ENCODE results near the gene TBL1XR1.
"Not testable (repeated sequence)": the region's sequence is repeated elsewhere in the genome, so short reads cannot be mapped to it uniquely, and the experiment has no call there.

The TBL1XR1 gene

DNA sequence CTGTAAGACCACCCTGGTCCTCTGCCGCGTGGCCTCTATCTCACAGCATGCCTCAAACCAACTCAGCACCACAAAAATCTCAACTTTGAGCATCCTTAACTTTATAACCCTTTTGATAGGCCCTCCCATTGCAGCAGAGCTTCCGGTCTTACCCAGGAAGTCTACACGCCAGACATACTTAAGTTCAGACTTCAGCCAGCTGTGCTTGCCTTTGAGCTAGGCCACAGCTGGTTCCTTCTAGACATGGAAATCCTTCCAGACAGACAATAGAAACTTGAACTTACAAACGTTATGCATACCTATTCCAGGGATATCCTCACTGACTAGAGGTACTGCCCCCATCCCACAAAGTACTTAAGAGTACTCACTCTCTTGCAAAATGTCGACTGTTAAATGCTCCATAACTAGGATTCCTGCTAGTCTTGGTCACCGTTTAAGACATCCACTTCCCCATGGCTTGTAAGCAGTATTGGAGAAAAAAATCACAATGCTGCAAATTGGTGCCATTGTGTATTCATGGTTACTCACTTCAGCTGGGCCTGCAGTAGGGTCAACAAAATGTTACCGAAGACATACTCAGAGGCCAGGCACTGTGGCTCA lies 183.5 kb downstream of the TBL1XR1 start:
- no peak for DNase-seq (ENCODE audit: low spot score)

DNA sequence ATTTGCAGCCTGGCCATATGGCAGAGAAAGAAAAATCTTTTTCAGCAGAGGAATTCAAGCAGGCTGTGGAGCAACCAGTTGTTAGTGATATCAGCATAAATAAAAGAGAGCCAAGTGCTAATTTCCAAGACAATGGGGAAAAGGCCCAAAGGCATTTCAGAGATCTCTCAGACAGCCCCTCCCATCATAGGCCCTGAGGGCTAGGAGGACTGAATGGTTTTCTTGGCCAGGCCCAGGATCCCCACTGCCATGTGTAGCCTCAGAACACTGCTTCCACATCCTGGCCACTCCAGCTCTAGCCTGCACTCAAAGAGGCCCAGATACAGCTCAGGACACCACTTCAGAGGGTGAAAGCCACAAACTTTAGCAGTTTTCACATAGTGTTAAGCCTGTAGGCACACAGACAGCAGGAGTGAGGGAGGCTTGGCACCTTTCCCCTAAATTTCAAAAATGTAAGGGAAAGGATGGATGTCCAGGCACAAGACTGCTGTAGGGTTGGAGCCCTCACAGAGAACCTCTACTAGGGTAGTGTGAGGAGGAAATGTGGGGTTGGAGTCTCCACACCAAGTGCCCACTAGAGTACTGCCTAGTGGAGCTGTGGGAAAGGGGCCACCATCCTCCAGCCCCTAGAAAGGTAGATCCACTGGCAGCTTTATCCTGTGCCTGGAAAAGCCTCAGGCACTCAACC lies 191.4 kb downstream of the TBL1XR1 start:
- no peak for DNase-seq (ENCODE audit: low spot score)

DNA sequence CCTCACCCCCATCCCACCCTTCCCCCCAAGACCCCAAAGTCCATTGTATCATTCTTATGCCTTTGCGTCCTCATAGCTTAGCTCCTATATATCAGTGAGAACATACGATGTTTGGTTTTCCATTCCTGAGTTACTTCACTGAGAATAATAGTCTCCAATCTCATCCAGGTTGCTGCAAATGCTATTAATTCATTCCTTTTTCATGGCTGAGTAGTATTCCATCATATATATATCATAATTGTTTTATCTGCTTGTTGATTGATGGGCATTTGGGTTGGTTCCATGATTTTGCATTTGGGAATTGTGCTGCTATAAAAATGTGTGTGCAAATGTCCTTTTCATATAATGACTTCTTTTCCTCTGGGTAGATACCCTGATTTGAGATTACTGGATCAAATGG lies 197.1 kb downstream of the TBL1XR1 start:
- DNase-seq (ENCODE audit: low spot score), result not testable (repeated sequence)

DNA sequence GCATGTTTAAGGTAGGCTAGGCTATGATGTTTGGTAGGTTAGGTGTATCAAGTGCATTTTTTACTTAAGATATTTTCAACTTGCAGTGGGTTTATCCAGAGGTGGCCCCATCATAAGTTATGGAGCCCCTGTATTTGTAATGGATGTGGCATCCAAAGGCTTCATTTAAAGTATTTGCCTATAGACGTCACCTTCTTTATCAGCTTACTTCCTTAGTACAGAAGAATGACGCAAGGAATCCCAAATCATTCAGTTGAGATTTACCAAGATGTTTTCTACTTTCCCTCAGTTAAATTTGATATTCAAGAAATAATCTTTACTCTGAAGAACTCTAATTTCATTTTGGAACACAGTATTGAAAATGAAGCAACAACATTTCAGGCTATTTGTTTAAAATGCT lies 201.3 kb downstream of the TBL1XR1 start:
- no peak for DNase-seq (ENCODE audit: low spot score)

DNA sequence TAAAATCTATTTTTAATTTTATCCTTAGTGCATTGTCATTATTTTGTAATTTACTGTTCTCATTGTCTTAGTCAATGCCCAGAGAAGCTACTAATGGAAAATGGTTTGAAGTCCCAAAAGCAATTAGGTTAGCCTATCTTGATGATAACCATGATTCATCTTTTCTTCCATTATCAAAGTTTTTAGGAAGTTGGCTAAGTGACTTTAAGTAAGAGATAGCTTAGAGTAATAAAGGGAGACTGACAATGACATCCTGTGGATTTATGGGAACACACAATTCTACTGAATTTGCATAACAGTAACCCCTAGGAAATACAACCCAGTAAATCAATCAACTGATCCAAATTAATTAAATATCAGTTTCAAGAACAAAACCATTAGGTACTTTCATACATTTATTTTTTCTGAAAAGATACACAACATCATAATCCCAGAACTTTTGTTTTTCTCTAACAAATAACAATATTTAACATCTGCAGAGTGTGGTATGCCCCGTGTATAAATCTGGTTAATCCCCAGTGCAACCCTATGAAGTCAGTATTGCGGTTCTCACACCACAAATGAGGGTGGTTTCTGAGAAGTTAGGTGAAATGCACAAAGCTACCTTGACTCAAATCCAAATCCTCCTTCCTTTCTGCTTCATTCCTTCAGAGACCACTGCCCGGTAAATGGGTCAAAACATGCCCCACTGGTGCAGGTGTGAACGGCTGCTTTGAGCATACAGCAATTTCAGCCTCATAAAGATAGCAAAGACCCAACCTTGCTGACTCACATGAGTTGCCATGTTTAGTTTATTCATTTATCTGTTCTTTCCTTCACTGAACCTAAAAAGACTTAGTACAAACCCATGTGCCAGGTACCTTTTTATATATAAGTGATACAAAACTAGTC lies 202.1 kb downstream of the TBL1XR1 start:
- no peak for DNase-seq (ENCODE audit: low spot score)

DNA sequence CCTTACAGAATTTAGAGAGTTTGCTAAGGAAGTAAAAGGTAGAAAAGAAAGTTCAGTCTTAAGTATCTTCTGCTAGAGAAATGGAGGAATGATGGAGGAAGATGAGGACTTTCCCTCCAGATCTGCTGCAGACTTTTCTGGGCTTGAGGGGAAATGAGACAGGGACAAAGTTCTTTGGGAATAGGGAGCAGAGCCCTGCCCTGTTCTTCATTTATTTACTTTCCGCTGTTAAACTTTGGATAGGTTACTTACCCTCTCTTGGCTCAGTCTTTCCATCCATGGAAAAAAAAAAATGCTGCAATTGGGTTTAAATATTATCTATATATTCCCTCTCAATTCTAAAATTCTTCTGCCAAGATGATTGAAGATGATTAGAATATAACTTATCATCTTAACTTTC lies 202.9 kb downstream of the TBL1XR1 start:
- DNase-seq (ENCODE audit: low spot score), result no peak

DNA sequence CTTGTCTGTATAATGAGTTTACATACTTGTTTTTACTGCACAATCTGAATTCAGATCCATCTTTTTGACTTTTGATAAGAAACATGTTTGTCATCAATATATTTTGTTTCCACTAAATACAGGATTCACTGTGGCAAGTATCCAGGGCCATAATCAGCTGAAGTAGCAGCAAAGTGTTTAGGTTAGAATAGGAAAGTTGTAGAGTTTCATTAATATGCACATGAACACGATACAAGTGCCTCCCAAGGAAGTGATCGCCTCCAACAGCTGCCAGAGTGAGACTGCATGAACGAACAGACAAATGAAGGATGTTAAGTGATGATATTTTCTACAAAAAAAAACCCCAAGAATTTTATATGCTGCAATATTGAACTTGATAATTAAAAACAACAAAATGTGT lies 204.3 kb downstream of the TBL1XR1 start:
- DNase-seq (ENCODE audit: low spot score), result no peak

DNA sequence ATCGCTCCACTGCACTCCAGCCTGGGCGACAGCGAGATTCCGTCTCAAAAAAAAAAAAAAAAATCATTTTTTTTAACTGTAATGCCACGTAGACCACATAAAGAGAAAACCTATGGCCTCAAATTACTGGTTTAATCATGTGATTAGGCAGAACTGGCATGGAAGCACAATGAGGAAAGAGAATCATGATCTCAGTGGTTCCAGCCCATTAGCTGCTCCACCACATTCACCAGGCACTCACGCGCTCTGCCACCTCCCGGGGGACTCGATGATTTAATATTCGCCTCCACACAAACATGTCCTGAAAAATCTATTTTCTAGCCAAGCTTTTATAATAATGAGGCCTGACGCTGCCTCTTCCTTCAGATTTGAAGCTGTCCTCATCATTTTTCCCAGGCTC lies 204.7 kb downstream of the TBL1XR1 start:
- no peak for DNase-seq (ENCODE audit: low spot score)

DNA sequence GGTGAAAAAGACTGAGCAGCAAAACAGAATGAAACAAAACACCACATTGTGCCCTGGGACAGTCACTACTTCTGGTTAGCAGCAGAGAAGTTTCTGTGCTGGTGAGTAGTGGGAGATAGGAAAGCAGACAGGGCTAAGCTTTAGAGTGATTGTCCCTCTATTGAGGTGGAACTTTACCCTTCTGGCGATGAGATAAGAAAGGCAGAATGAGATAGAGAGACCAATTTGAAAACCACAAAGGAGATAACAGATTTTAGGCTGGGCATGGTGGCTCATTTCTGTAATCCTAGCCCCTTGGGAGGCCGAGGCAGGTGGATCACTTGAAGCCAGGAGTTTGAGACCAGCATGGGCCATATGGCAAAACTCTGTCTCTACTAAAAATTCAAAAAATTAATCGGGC lies 208.5 kb downstream of the TBL1XR1 start:
- DNase-seq (ENCODE audit: low spot score), result no peak

DNA sequence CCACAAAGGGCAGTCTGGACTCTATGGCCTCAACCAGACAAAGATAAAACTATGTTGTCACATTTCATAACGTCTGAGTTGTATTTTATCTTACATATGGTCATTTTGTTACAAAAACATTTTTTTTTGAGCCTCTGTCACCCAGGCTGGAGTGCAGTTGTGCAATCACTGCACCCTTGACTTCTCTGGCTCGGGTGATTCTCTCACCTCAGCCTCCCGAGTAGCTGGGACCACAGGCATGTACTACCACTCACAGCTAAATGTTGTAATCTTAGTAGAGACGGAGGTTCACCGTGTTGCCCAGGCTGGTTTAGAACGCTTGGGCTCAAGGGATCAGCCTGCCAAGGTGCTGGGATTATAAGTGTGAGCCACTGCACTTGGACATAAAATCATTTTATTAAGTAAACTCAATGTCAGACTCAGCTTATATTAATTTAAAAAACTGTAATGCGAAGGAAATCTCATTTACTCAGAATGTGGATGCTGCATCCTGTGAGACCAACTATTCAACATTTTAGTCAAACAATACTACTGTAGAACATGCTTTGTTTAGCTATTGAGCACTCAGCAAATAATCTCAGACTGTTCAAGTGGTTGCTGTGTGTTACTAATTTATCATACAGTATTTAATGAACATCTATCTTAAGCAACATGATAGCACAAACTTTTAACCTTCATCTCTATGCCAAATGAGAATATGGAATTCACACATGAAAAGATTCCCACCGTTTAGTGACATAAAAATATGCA lies 209.2 kb downstream of the TBL1XR1 start:
- DNase-seq (ENCODE audit: low spot score), result no peak

DNA sequence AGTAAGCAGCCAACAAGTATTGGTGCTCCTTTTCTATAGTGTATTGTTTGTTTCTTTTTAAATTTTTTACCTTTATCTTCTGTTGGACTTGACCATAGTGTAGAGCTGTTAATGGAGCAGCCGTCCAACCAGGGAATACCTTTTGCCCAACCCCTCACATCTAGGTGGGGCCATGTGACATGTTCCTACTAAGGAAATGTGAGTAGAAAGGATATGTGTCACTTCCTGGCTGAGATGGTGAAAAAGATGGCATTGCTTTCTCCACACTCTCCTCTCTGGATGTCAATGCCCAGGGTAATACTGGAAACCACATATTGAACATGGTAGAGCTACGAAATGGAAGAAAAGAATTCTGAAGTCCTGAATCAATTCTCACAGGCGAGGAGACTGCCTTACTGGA lies 218.8 kb downstream of the TBL1XR1 start:
- DNase-seq (ENCODE audit: low spot score), result no peak

DNA sequence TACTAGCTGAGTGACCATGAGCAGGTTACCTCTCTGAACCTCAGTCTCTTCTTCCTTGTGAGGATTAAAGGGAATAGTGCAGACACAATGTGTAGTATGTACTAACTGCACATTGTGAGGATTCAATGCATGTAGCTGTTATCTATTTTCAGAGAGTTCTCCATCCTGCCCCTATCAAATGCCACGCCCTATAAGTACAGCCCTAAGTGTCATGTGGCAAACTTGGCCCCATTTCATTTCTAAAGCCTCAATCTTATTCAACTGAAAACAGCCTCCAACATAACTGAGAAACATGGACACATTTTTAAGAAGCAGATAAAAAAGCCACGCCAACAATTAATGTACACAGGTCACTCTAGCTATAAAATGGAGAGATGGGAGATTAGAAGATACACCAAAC lies 220.0 kb downstream of the TBL1XR1 start:
- no peak for DNase-seq (ENCODE audit: low spot score)

DNA sequence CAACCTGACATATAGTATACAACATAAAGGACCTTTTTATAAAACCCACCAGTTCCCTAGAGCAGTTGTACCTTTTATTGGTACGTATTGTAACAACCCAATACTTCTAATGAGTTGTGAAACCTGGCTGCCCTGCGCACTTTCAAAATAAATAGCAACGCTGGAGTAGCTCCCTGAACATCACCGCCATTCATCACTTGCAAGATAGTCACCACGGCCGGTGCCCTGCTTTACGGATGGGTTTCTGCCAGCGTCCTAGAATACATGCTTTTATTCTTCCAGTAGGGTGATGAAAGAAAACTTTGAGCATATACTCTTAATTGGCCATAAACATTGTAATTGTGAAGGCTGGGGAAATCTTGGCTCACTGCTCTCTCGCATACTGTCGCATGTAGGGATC lies 220.7 kb downstream of the TBL1XR1 start:
- DNase-seq (ENCODE audit: low spot score), result no peak

DNA sequence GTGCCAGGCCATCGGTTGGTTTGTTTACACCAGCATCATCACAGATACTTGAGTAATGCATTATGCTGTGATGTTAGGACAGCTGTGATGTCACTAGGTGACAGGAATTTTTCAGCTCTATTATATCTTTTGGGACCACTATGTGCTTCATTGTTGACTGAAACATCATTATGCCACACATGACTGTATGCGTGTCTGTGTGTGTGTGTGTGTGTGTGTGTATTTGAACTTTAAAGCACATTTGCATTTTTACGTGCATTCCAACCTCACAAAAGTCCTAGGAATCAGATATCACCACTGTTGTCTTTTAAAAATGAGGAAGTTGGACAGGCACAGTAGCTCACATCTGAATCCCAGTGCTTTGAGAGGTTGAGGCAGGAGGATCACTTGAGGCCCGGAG lies 223.0 kb downstream of the TBL1XR1 start:
- DNase-seq (ENCODE audit: low spot score), result no peak

DNA sequence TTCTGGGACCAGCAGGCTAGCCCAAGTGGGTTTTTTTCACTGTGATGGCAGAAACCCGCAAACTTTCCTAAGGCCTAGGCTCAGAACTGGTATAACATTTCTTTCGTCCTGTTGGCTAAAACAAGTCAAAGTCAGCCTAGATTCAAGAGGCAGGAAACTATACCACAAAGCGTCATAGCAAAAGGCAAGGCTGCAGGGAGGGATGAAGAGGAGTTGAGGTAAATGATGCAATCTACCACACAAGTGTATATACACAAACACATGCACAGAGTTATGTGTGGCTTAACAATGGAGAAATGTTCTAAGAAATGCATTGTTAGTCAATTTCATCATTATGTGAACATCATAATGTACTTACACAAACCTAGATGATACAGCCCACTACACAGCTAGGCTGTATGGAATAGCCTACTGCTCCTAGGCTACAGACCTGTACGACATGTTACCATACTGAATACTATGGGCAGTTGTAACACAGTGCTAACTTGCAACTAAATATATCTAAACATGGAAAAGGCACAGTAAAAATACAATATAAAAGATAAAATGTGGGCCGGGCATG lies 225.6 kb downstream of the TBL1XR1 start:
- no peak for DNase-seq (ENCODE audit: low spot score)

DNA sequence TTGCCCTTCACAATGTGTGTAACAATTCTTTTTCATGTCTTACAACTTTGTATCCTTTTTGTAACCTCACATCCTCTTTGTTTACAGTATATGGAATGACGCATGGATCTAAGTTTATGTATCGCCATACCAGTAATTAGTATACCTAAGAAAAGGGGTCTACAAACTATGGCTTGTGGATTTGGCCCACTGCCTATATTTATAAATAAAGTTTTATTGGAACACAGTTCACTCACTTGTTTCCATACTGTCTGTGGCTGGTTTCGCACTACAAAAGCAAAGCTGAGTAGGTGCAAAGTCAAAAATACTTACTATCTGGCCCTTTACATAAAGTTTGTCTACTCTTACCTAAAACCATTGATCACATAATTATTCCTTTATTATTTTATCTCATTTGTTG lies 226.5 kb downstream of the TBL1XR1 start:
- no peak for DNase-seq (ENCODE audit: low spot score)

DNA sequence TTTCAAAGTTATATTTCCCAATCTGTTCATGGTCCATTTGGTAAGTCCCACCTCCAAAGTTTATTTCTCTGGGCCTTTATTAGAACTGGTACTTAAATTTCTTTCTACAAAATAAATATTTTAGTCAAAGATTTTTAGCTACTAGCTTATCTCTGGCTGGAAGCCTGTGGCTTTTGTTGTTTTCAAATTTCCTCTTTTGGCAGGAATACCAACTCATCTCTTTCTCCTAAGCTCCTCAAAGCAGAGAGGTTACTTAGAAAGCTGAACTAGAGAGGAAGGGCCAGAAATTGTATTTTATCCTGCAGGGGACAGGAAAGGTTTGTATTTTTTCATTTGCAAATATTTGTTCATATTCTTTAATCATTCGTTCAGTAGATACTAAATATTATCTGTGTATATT lies 227.8 kb downstream of the TBL1XR1 start:
- no peak for DNase-seq (ENCODE audit: low spot score)
